Gastroesophageal sphincter (tissue), 4 donors: ENCODE results near the gene CADM2. TPM values are rescaled to one million over a fixed set of nuclear protein-coding genes. Genes with fewer than 3 reads are reported as not detected.

Experiments
- ATAC-seq: fragments of 150-250 bp; one replicate; pipeline ENCODE4 v1.9.1; 2016; ENCODE audit warnings: mild to moderate bottlenecking, moderate library complexity
- H3K27ac ChIP-seq, 4 donors: fragments of 200-600 bp; sonication (generic) in 3 of 4; 1 replicate in 3 of 4; 2 replicates in 1 of 4; pipeline ENCODE4 v1.5.1; 2016 to 2019
- H3K27me3 ChIP-seq: fragments of 200-600 bp; sonication (generic); one replicate; pipeline ENCODE4 v1.5.1; 2019
- H3K36me3 ChIP-seq, 2 donors: fragments of 200-600 bp; sonication (generic); one replicate each; pipeline ENCODE4 v1.5.1; 2019; ENCODE audit warnings: control low read depth in 1 of 2
- H3K4me1 ChIP-seq, 3 donors: fragments of 200-600 bp; sonication (generic); 1 replicate in 2 of 3; 2 replicates in 1 of 3; pipeline ENCODE4 v1.5.1; 2016 to 2019; ENCODE audit warnings: control low read depth in 2 of 3
- H3K4me3 ChIP-seq, 2 donors: fragments of 200-600 bp; sonication (generic); one replicate each; pipeline ENCODE4 v1.5.1; 2019; ENCODE audit warnings: mild to moderate bottlenecking in 1 of 2, moderate library complexity in 1 of 2
- H3K9me3 ChIP-seq, 3 donors: fragments of 200-600 bp; sonication (generic); one replicate each; pipeline ENCODE4 v1.5.1; 2017 to 2019; ENCODE audit warnings: control low read depth in 2 of 3
- CTCF ChIP-seq, 4 experiments: fragments of 200-600 bp in 2 of 4; fragments of 450-650 bp in 2 of 4; sonication (generic) in 1 of 4; IDR thresholded peaks; one replicate each; pipeline ENCODE4 v1.5.1; 2017 to 2019; ENCODE audit warnings: antibody characterized with exemption in 4 of 4, mild to moderate bottlenecking in 2 of 4, moderate library complexity in 2 of 4
- EP300 ChIP-seq: sonication (generic); formaldehyde crosslinking; IDR thresholded peaks from one replicate; pipeline ENCODE4 v1.6.1; 2017; ENCODE audit warnings: antibody characterized with exemption, mild to moderate bottlenecking
- POLR2A ChIP-seq, 2 donors: fragments of 450-650 bp; IDR thresholded peaks; one replicate each; pipeline ENCODE4 v1.6.1; 2017; ENCODE audit warnings: antibody characterized with exemption in 2 of 2, mild to moderate bottlenecking in 2 of 2, moderate library complexity in 1 of 2
- POLR2AphosphoS5 ChIP-seq: sonication (generic); formaldehyde crosslinking; IDR thresholded peaks from one replicate; pipeline ENCODE4 v1.6.1; 2017; ENCODE audit warnings: antibody characterized with exemption
- WGBS, 2 donors: methylation state at CpG; one replicate each; pipeline ENCODE4 v1.1.5; 2018; ENCODE audit warnings: low coverage in 1 of 2; 5-methylcytosine and 5-hydroxymethylcytosine counted together
- total RNA-seq, 4 donors: library from RNA; depleted of rRNA; stranded (reverse); fragments of >200 nt; gene quantifications; one replicate each; pipeline ENCODE4 v1.1.0, GENCODE V29; 2016

Gene CADM2
- total RNA-seq, 4 donors from 2014 or later = 8.2 to 10.1 (median 9.4) TPM

- no peaks in the 10 kb centered on the region for H3K36me3 ChIP-seq
- H3K27ac ChIP-seq = no peak overlapping the region
- peaks cover 0 to 4% (median 0%) of the 10 kb centered on the region in 3 donors for H3K4me1 ChIP-seq
- no peaks in the 10 kb centered on the region for H3K9me3 ChIP-seq
- H3K4me3 ChIP-seq = no peak overlapping the region
- TF ChIP-seq POLR2A (IDR thresholded peaks at IDR 0.05) = no peak
- TF ChIP-seq POLR2AphosphoS5 = no peak
- no peak for TF ChIP-seq CTCF (IDR thresholded peaks at IDR 0.05)
- TF ChIP-seq EP300 = no peak
- WGBS, 2 donors = 81 to 89% methylated on average over 3 of the region's 3 CpGs
- no peaks in the 10 kb centered on the region for H3K27me3 ChIP-seq
- no peak for ATAC-seq
Observed at GRCh38 chr3:84983490-84983889, 24.7 kb downstream of the CADM2 start.

GRCh38 chr3:84984429-84984828 lies 25.6 kb downstream of the CADM2 start:
- TF ChIP-seq POLR2A (IDR thresholded peaks at IDR 0.05) (no peak), EP300 (no peak), POLR2AphosphoS5 (no peak), CTCF (IDR thresholded peaks at IDR 0.05) (no peak)
- H3K27me3 ChIP-seq = no peaks in the 10 kb centered on the region
- no peaks in the 10 kb centered on the region for H3K9me3 ChIP-seq
- H3K4me1 ChIP-seq = peaks cover 0 to 4% (median 0%) of the 10 kb centered on the region in 3 donors
- no peaks in the 10 kb centered on the region for H3K36me3 ChIP-seq
- H3K27ac ChIP-seq = no peak overlapping the region
- no peak overlapping the region for H3K4me3 ChIP-seq
- no peak for ATAC-seq

GRCh38 chr3:84985795-84986194 lies 27.0 kb downstream of the CADM2 start:
- H3K27me3 ChIP-seq = no peaks in the 10 kb centered on the region
- H3K36me3 ChIP-seq = no peaks in the 10 kb centered on the region
- H3K27ac ChIP-seq = no peak overlapping the region
- no peak for ATAC-seq
- WGBS, 2 donors = 70 to 100% methylated on average over 1 of the region's 1 CpG
- peaks cover 0 to 4% (median 0%) of the 10 kb centered on the region in 3 donors for H3K4me1 ChIP-seq
- TF ChIP-seq POLR2AphosphoS5 (no peak), EP300 (no peak), POLR2A (IDR thresholded peaks at IDR 0.05) (no peak)
- no peak overlapping the region for H3K4me3 ChIP-seq
- H3K9me3 ChIP-seq = no peaks in the 10 kb centered on the region

GRCh38 chr3:84987706-84988504 lies 29.1 kb downstream of the CADM2 start:
- no peaks in the 10 kb centered on the region for H3K27me3 ChIP-seq
- H3K4me3 ChIP-seq = no peak overlapping the region
- no peak for ATAC-seq
- peaks cover 0 to 4% (median 0%) of the 10 kb centered on the region in 3 donors for H3K4me1 ChIP-seq
- no peak overlapping the region for H3K27ac ChIP-seq
- TF ChIP-seq POLR2AphosphoS5 (no peak), EP300 (no peak), POLR2A (IDR thresholded peaks at IDR 0.05) (no peak), CTCF (IDR thresholded peaks at IDR 0.05) (no peak)
- WGBS, 2 donors = 56 to 78% methylated on average over 1 to 2 of the region's 3 CpGs
- no peaks in the 10 kb centered on the region for H3K36me3 ChIP-seq
- no peaks in the 10 kb centered on the region for H3K9me3 ChIP-seq

GRCh38 chr3:84989102-84989501 lies 30.3 kb downstream of the CADM2 start:
- Histone ChIP-seq H3K27ac (no peak overlapping the region), H3K4me1 (peaks cover 0 to 4% (median 0%) of the 10 kb centered on the region in 3 donors), H3K36me3 (no peaks in the 10 kb centered on the region), H3K9me3 (no peaks in the 10 kb centered on the region), H3K4me3 (no peak overlapping the region), H3K27me3 (no peaks in the 10 kb centered on the region)
- no peak for ATAC-seq
- TF ChIP-seq POLR2AphosphoS5 (no peak), EP300 (no peak), POLR2A (IDR thresholded peaks at IDR 0.05) (no peak), CTCF (IDR thresholded peaks at IDR 0.05) (no peak)
